GM03348 (cell line): ENCODE results near the gene ACYP1.
"Not testable (repeated sequence)": the region's sequence is repeated elsewhere in the genome, so short reads cannot be mapped to it uniquely, and the experiment has no call there.

Experiments
- DNase-seq: peaks from one replicate; pipeline ENCODE4 v3.0.0; 2012; ENCODE audit warnings: low spot score

Gene ACYP1

DNA sequence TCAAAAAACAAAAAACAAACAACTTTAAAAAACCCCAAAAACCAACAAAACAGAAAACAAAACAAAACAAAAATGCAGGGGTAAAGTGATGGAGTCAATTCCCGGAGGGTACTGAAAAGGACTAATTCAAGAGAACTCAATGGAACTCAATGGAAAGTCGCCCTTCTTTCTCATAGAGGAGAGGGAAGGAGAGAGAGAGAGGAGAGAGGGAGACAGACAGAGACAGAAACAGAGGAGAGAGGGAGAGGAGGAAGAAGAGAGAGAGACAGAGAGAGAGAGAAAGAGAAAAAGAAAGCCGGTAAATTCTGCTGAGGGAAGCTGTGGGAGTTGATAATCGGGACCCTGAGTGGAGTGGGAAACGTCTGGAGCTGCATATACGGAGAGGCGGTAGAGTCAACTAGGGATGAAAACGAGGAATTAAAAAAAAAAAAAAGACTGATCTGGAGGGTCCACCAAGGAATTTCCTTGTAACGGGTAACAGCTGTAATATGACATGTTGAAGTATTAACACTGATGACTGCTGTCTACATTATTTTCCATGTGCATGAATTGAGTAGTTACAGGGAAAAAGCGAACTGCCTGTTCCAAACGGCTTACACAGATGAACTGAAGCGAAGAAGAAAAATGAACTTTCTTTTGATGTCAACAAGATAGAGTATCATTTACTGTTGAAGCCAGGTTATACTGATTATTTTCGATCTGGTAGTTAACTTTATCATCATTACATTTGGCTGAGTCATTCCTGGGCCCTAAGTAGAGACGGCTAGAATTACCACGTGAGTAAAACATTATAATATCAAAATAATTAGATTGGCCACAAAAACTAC is 4.7 kb upstream of the ACYP1 start:
- DNase-seq: no peak

DNA sequence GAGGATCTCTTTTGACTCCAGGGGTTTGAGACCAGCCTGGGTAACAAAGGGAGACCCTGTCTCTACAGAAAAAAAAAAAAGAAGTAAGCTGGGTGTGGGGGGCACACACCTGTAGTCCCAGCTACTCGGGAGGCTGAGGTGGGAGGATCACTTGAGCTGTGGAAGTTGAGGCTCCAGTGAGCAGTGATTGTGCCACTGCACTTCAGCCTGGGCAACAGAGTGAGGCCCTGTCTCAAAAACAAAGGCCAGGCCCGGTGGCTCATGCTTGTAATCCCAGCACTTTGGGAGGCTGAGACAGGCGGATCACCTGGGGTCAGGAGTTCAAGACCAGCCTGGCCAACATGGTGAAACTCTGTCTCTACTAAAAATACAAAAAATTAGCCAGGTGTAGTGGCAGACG is 3.9 kb upstream of the ACYP1 start:
- DNase-seq: not testable (repeated sequence)

DNA sequence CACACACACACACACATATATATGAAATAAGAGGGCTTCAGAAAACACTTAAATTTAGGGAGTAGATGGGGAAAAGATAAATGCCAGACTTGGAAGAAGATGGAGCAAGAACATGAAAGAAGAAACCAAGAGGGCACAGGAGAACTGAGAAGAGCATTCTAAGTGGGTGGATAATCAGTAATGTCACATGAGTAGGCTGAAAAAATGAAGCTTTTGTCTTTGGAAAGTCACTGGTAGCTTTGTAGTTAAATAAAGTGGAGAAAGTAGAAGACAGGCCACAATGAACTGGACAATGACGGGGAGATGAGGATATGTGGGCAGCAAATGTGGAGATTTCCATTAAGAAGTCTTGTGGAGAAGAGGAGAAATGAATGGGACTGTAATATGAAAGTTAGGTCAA is 3.4 kb upstream of the ACYP1 start:
- no peak for DNase-seq

DNA sequence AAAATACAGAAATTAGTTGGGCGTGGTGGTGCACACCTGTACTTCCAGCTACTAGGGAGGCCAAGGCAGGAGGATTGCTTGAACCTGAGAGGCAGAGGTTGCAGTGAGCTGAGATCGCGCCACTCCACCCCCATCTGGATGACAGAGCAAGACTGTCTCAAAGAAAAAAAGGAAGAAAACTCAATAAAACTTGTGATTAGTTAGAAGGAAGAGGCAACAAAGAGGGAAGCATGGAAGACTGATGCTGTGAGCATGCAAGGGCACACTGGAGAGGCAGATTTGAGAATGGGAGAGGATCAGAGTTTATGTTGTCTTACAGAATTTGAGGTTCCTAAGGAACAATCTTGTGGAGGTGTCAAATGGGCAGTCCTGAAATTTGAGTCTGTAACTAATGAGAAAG is 2.9 kb upstream of the ACYP1 start:
- no peak for DNase-seq

DNA sequence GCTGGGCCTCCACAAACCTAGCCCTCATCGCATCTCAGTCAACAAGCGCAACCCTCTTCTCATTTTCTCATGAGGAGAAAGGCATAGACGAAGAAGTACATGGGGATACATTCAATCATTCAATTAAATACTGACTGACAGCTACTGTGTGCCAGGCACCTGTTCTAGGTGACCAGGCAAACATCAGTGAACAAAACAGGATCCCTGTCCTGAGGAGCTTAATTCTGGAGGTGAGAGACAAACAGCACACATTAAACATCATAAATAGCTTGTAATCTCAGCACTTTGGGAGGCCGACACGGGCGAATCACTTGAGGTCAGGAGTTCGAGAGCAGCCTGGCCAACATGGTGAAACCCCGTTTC is 362 bp upstream of the ACYP1 start:
- no peak for DNase-seq

DNA sequence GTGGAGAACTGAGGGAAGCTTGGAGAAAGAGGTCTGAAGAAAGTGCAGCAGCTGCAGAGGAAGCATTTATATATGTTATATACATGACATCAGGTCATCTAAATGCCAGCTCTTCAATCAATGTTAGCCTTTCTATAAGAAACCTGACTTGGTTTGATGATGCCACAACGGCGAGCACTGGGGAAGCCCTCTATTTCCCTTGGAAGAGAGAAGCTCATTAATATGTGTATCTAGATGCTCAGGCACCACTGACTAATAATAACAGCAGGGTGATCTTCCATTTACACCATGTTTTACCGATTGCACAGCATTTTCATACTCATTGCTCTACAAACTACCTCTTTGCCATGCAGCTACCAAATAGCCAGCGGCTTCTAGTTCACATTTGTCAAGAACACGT is 811 bp downstream of the ACYP1 start:
- no peak for DNase-seq

DNA sequence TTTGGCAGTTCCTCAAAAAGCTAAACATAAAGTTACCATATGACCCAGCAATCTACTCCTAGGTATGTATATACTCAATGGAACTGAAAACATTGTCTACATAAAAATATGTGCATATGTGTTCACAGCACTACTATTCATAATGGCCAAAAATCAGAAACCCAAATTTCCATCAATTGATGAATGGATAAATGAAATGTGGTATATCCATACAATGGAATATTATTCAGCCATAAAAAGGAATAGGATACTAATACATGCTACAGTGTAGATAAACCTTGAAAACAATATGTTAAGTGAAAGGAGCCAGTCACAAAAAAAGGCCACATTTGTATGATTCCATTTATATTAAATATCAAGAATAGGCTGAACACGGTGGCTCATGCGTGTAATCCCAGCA is 3.4 kb downstream of the ACYP1 start:
- no peak for DNase-seq

DNA sequence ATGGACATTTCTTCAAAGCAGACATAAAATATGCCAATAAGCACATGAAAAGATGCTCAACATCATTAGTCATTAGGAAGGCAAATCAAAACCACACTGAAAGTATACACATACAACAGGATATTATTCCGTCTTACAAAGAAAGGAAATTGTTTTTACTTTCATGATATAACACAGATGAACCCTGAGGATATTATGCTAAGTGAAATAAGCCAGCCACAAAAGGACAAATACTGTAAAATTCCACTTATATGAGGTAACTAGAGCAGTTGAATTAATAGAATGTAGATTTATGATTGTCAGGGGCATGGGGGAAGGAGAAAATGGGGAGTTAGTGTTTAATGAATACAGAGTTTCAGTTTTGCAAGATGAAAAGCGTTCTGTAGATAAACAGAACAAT is 4.2 kb downstream of the ACYP1 start:
- DNase-seq: no peak

DNA sequence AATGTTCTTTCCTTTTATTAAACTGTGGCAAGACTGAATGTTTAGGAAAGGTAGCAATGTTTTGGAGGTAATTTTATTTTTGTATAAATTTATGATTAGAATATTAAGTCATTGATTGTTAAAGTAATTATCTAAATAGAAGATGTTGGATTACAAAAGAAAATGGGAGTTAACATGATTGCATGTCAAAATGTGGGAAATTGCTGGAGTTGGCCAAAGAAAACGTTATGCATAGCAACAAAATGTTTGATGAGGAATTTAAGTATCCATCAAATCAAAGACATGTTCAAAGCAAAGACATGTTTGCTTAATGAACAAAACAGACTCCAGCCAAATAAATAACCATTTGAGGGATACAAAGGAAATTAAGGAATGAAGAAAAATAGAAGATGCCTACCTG is 9.4 kb downstream of the ACYP1 start:
- no peak for DNase-seq

DNA sequence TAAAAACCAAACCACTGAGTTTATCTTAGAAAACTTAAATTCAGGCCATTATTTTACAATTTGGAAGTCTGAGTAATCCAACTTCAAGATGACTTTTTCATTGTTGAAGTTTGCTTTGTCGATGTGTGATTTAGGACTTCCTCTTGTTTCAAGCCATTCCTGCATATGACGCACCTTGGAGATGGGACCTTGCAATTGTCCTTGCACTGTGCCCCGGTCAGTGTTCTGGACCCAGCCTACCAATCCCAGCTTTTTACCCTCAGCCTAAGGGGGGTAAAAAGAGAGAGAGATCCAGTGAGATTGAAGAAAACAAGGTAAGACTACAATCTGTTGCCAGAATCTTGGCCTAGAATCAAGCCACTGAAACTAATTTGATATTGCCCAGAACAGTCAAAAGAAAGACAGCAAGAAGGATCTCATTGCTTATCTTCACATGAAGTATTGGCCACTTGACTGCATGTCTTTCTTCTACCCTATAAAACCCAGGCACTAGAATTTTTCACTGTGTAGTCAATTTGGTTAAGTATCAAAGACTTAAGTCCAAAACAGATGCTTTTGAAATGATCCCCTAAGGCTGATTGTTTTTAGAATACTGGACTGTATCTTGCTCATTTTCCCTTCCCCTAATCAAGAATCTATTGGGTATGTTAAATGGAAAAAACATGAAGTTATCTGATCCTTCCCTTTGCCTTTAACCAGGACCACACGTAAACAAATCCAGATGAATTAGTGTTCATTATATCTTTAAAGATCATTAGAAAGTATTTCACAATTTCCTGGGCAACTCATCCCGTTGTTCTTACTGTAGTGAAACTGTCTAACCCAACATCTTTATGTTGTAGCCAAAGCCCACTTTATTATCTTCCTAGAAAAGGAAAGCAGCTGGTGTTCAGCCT is 10.2 kb downstream of the ACYP1 start:
- peak; percentile 37 for DNase-seq

DNA sequence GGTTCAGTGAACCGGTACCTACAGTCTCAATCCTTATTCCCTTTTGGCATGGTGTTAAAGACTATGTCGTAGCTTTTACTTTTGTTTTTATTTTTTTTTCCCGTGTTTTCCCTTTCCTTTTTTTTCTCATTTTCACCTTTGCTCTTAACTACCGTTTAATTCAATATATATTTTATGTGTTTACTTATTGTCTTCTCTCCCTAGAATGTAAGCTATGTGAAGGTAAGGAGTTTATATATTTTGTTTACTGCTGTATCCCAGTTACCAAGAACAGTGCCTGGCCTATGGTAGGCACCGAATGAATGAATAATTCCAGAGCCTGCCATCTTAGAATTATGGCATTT is 12.3 kb downstream of the ACYP1 start:
- DNase-seq: no peak

DNA sequence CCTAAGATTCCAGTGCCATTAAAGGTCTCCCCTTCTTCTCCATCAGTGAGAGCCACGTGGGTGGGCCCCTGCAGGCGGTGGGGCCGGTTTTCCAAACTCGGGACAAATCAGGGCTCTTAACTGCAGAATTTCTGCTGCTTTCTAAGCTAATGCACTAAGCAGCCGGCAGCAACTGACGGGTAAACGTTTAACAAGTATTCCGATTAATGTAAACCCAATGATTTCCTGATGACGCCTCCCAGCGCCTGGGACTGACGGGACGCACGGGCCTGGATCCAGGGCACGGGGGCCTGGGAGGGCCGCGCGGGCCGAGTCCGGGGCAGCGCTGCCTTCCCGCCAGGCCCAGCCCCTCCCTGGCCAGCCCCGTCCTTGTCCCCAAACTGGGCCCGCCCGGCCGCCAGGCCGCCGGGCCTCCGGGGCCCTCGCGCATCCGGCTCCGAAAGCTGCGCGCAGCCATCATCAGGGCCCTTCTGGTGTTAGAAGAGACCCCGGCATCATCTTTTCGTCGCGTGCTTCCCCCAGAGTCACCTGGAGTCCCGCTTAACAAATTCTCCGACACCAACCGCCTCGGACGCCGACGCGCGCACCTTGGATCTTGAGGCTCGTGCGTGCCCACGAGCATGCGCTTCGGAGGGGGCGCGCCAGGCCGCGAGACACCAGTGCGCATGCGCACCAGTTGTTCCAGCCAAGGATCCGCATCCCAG is 12.8 kb downstream of the ACYP1 start, which contains the start of gene MLH3:
Gene MLH3, minus strand, starts transcription at position 616 of the 704 bp plus-strand sequence. CDS start 1,812 bp downstream, outside the sequence.
- DNase-seq: peak; percentile 93

DNA sequence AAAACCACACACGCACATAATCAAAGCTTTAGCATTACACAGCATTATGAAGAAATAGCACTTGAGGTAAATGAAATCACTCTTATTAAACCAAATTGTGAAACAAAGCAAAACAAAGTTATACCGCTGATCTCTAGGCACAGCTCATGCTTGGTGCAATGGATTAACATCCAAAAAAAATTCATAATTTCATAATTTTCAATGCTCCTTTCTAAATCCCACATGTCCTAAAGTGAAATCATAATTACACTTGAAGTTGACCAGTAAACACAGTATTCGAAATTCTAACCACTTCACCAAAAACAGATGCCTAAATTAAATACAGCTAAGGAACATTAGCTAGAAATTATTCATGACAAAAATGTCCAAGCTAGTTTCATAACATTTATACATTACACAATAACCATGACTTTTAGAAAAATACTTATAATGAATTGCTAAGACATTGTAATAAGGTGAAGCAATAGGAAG is 14.1 kb downstream of the ACYP1 start:
- peak; percentile 48 for DNase-seq

DNA sequence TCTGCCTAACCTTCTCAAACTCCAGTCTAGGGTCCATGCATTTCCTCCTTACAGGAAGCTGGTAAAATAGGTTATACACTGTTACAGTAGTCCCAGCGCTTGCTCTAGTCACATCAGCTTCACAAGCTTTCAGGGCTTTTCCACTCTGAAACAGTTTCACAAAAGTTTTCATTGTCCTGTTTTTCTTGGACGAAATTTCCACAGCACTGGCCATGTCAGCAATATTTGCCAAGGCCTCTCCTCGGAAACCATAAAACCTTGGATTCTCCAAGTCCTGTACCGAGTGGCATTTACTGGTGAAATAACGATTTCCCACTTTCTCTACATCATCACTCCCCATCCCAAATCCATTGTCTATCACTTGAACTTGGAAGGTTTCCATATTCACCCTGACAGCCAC is 14.7 kb downstream of the ACYP1 start:
- no peak for DNase-seq

DNA sequence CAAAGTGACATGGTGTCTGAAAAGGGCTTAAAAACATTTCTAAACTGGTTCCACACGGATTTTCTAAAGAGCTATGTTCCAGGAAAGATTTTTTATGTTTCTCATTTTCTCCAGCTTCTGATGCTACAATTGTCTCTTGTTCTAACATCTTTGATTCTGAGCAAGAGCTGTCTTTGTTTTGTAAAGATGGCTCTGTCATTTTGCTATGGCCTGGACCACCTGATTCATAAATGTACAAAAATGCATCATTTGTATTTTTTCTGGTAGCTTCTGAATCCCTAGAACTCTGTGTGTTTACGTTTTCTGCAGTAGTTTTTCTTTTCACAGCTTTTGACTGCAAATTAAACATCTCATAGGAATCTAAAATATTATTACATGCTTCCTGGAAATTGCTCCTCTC is 15.7 kb downstream of the ACYP1 start:
- DNase-seq: no peak

DNA sequence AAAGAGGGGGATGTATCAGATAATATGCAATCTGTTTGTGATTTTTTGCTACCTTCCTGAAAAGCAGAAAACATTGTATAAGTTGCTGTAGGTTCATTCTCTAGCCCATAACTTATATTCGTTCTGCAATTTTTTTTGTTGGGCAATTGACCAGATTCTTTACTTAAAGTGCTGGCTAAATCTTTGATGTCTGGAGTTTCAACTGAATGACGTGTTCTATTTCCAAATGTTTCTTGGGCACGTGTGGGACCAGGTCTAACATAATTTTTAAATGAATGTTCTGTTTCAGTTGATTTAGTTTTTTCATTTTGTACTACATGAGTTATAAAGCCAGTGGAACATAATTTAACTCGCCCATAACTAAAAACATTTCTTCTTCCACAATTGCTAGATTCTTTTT is 16.3 kb downstream of the ACYP1 start:
- DNase-seq: no peak

DNA sequence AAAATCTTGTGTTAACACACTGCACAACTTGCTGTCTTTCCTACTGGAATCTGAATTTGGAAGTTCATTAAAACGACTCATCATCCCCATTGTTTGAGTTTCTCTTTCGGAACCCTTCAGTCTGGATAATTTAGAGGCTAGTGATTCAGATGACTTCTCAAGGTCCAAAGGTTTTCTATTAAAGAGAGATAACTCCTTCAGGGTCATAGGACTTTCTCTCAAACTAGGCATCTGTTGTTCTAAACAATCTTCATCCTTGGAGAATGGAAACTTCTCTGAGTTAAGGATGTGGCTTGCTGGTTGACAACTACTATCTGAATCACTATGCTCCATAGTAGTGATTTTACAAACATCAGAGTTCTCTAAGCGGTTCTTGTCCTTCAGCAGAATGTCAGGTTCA is 16.9 kb downstream of the ACYP1 start:
- DNase-seq: no peak

DNA sequence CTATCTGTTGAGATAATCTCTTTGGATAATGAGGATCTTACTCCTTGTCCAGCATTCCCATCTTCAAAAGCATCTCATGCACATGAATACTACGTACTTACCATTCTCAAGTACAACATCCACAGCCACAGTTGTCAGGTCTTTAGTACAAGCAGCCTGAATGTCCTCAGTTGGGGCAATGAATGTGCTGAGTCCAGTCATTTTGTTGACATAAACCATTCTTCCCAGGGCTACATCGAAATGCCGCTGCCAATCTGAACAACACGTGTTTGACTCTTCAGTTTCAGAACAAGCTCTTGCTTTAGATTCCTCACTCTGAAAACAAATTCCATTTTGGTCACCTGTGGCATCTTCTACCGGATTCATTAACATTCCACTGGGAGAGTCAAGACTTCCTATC is 17.5 kb downstream of the ACYP1 start:
- no peak for DNase-seq

DNA sequence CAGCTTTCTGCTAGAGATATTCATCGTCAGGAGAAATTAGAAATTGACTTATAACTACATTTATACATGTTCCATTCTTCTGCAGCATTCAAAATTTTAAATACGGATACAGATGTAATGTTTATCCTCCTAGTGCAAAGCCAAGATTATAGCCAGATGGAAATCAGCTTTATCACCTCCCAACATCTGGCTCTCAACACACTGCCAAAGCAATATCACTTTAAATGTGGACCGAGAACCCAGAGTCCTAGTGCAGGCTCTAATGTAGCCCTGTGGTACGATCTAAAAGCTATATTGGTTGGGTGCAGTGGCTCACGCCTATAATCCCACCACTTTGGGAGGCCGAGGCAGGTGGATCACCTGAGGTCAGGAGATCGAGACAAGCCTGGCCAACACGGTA is 19.1 kb downstream of the ACYP1 start:
- peak; percentile 14 for DNase-seq

DNA sequence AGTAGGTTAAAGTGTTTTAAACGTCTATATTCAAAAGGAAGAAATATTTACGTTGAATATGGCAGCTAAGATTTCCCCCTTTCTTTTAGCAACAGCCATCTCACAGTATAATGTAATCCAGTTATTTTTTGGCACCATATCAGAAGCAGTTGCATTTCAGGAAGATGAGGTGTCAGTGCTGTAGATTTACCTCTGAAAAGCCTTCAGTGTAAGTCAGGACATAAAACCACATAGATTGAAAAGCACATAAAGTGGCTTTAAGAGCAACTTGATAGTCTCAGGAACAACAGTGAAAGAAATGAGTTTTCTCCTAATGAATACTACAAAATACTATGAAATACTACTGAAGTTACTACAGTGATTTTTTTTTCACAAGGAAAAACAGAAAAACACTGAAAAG is 19.5 kb downstream of the ACYP1 start:
- DNase-seq: peak; percentile 43

DNA sequence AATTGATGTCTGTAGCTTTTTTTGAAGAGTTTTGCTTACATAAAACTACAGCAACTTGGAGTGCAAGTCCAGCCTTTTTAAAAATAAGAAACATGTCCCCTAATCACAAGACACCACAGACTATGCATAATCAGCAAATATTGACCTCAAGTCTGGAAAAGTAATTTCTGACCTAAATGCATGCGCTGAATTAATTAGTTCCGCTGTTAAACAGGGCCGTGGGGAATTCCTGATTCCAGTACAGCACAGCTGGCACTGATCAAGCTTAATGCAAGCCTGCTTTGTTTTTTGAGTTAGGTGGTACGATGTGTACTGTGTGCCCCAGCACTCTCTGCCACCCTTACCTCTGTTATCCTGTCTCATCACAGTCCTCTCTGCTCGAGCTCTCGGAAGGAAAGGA is 21.8 kb downstream of the ACYP1 start:
- DNase-seq: no peak

DNA sequence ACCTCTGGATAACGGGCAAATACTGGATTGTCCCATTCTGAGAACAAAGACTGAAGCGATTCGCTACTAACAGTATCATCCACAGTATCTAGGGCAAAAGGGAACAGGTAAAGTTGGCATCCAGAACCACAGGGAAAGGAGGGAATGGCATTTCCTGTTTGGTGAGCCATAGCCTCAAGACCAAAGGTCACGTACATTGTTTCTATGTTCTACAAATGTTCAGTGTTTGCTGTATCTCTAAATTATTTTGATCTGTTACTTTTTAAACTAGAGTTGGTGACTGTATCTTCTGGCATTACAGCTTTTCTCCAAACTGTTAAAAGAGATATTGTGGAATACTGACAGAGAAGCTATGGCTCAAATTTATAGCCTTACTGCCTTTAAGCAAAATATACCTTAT is 22.2 kb downstream of the ACYP1 start:
- DNase-seq: no peak

DNA sequence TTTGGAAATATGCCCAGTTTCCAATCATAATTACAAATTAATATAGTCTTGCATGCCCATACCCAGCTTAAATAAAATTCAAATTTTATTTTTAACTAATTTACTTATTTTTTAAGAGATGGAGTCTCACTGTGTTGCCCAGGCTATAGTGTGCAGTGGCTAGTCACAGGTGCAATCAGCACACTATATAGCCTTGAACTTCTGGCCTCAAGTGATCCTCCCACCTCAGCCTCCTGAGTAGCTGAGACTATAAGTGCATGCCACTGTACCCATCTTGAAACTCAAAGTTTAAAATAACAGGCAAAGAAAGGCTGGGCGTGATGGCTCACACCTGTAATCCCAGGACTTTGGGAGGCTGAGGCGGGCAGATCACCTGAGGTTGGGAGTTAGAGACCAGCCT is 22.9 kb downstream of the ACYP1 start:
- DNase-seq: no peak
